Measurements from ENCODE around the gene SRRM3. TPM values are rescaled to one million over a fixed set of nuclear protein-coding genes. Genes with fewer than 3 reads are reported as not detected.

SRRM3 gene
- total and polyA plus RNA-seq, 3 experiments from 2014 or later, result not detected

DNA sequence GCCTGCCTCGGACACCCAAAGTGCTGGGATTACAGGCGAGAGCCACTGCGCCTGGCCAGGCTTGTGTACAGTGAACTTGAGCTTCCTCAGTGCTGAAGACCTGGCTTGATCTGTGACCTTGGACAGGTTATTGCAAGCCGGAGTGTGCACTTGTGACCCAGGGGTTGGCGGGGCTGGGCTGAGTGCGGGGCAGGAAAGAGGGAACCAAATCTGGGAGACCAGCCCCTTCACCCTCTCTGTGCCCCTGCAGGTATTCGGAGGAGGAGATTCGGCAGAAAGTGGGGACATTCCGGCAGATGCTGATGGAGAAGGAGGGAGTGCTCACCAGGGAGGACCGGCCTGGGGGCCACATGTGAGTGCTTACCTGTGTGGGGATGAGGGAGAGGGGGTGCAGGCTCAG lies 46.2 kb downstream of the SRRM3 start:
- Mint-ChIP-seq H3K4me3 (no peak overlapping the region), H3K27me3 (peaks cover 6 to 23% of the 10 kb centered on the region in 2 donors), H3K9me3 (no peaks in the 10 kb centered on the region), H3K4me1 (no peaks in the 10 kb centered on the region), H3K36me3 (no peaks in the 10 kb centered on the region), H3K27ac (no peak overlapping the region)
- ChIA-PET CTCF (no interaction called here), POLR2A (no interaction called here)
- no peak for DNase-seq
- no peaks in the 10 kb centered on the region for H3K4me1 ChIP-seq (ENCODE audit: insufficient read depth, low read length)
- no peaks in the 10 kb centered on the region for H3K9me3 ChIP-seq (ENCODE audit: low read length)
- no peaks in the 10 kb centered on the region for H3K27me3 ChIP-seq (ENCODE audit: insufficient read depth, low read length, poor library complexity, severe bottlenecking)
- no peak overlapping the region for H3K27ac ChIP-seq (ENCODE audit: low read depth, low read length)
- H3K4me3 ChIP-seq (ENCODE audit: low read length), result no peak overlapping the region
- no peaks in the 10 kb centered on the region for H3K36me3 ChIP-seq (ENCODE audit: insufficient read depth, low read length)

DNA sequence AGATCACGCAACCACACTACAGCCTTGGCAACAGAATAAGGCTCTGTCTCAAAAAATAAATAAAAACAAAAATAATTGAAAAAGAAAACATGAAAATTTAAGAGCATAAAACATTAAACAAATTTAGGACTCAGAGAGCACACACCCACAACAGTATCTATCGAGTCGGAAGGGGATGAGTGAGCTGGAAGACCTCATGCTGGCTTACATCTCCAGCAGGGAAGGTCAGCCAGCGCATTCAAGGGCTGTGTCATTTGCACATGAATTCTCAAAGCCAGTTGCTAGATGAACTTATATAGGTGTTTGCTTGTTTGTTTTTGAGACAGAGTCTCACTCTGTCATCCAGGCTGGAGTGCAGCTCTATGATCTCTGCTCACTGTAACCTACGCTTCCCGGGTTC lies 50.3 kb downstream of the SRRM3 start:
- POLR2A ChIA-PET, result no interaction called here
- Histone ChIP-seq H3K4me1 (ENCODE audit: insufficient read depth, low read length) (no peaks in the 10 kb centered on the region), H3K27me3 (ENCODE audit: insufficient read depth, low read length, poor library complexity, severe bottlenecking) (no peaks in the 10 kb centered on the region), H3K36me3 (ENCODE audit: insufficient read depth, low read length) (no peaks in the 10 kb centered on the region), H3K4me3 (ENCODE audit: low read length) (no peak overlapping the region), H3K27ac (ENCODE audit: low read depth, low read length) (no peak overlapping the region), H3K9me3 (ENCODE audit: low read length) (no peaks in the 10 kb centered on the region)
- Mint-ChIP-seq H3K36me3 (no peaks in the 10 kb centered on the region), H3K9me3 (peaks cover 0 to 3% (median 0%) of the 10 kb centered on the region in 5 donors), H3K27me3 (peaks cover 6 to 22% of the 10 kb centered on the region in 2 donors), H3K4me1 (no peaks in the 10 kb centered on the region), H3K4me3 (no peak overlapping the region), H3K27ac (no peak overlapping the region)
- CTCF ChIA-PET, result interaction anchor here (1.3 kb wide), 1 partner anchor 61 kb away, joined by 3 read pairs; no protein-coding TSS in a partner anchor
- no peak for DNase-seq

DNA sequence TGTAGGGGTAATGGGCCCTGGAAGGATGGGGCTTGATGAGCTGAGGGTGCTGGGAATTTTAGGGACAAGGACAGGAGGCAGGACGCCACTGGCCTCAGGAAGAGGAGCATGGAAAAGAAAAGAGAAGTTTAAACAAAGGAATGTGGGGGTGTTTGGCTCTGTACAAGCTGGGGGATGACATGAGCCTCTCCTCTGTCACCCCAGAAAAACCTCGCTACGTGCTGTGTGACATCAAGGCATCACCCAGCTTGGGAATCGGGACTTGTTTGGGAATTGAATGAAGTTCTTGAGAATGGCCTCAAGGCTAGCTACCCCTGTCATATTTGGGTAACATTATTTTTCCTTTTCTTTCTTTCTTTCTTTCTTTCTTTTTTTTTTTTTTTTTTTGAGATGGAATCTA lies 53.1 kb downstream of the SRRM3 start:
- ChIA-PET CTCF (no interaction called here), POLR2A (interaction anchor here (0.6 kb wide), 2 partner anchors 56 to 68 kb away, joined by 3 to 5 read pairs; no protein-coding TSS in a partner anchor)
- no peaks in the 10 kb centered on the region for H3K4me1 ChIP-seq (ENCODE audit: insufficient read depth, low read length)
- H3K9me3 ChIP-seq (ENCODE audit: low read length), result no peaks in the 10 kb centered on the region
- H3K27ac Mint-ChIP-seq, result no peak overlapping the region
- no peaks in the 10 kb centered on the region for H3K36me3 Mint-ChIP-seq
- H3K4me3 Mint-ChIP-seq, result no peak overlapping the region
- peaks cover 9 to 28% of the 10 kb centered on the region in 2 donors for H3K27me3 Mint-ChIP-seq
- peaks cover 4% of the 10 kb centered on the region for H3K27me3 ChIP-seq (ENCODE audit: insufficient read depth, low read length, poor library complexity, severe bottlenecking)
- no peak for DNase-seq
- H3K27ac ChIP-seq (ENCODE audit: low read depth, low read length), result no peak overlapping the region
- no peaks in the 10 kb centered on the region for H3K36me3 ChIP-seq (ENCODE audit: insufficient read depth, low read length)
- peaks cover 0 to 9% (median 0%) of the 10 kb centered on the region in 3 donors for H3K4me1 Mint-ChIP-seq
- H3K4me3 ChIP-seq (ENCODE audit: low read length), result no peak overlapping the region
- peaks cover 0 to 3% (median 0%) of the 10 kb centered on the region in 5 donors for H3K9me3 Mint-ChIP-seq

DNA sequence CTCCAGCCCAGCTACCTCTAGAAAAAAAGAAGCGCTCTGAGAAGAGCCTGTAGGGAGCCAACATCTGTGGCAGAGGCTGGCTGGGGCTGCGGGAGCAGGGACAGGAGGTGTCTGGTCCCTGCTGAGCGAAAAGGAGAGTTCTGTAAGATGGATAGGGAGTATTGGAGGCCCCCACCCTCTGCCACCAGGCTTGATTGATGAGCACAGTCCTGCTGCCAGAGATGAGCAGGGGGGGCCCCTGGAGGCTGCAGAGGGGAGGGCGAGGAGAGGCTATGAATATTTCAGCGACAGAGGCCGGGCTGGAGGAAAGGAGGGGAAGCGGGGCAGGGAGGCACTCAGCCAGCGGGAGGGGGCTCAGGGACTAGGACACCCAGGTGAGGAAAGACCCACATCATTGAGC lies 56.3 kb downstream of the SRRM3 start:
- H3K36me3 Mint-ChIP-seq, result no peaks in the 10 kb centered on the region
- no peaks in the 10 kb centered on the region for H3K4me1 ChIP-seq (ENCODE audit: insufficient read depth, low read length)
- peaks cover 12 to 36% of the 10 kb centered on the region in 2 donors for H3K27me3 Mint-ChIP-seq
- no peak overlapping the region for H3K4me3 ChIP-seq (ENCODE audit: low read length)
- H3K27me3 ChIP-seq (ENCODE audit: insufficient read depth, low read length, poor library complexity, severe bottlenecking), result peaks cover 4% of the 10 kb centered on the region
- CTCF ChIA-PET, result no interaction called here
- peak in 1 of 5 donors; percentile 1 for DNase-seq
- no peaks in the 10 kb centered on the region for H3K36me3 ChIP-seq (ENCODE audit: insufficient read depth, low read length)
- POLR2A ChIA-PET, result interaction anchor here (0.6 kb wide), 1 partner anchor 1313 kb away, joined by 3 read pairs; no protein-coding TSS in a partner anchor
- no peak overlapping the region for H3K27ac ChIP-seq (ENCODE audit: low read depth, low read length)
- peaks cover 0 to 9% (median 2%) of the 10 kb centered on the region in 3 donors for H3K4me1 Mint-ChIP-seq
- no peaks in the 10 kb centered on the region for H3K9me3 ChIP-seq (ENCODE audit: low read length)
- no peak overlapping the region for H3K27ac Mint-ChIP-seq
- peaks cover 0 to 3% (median 0%) of the 10 kb centered on the region in 5 donors for H3K9me3 Mint-ChIP-seq
- peak overlapping the region in 1 of 7 donors; percentile 8 for H3K4me3 Mint-ChIP-seq

DNA sequence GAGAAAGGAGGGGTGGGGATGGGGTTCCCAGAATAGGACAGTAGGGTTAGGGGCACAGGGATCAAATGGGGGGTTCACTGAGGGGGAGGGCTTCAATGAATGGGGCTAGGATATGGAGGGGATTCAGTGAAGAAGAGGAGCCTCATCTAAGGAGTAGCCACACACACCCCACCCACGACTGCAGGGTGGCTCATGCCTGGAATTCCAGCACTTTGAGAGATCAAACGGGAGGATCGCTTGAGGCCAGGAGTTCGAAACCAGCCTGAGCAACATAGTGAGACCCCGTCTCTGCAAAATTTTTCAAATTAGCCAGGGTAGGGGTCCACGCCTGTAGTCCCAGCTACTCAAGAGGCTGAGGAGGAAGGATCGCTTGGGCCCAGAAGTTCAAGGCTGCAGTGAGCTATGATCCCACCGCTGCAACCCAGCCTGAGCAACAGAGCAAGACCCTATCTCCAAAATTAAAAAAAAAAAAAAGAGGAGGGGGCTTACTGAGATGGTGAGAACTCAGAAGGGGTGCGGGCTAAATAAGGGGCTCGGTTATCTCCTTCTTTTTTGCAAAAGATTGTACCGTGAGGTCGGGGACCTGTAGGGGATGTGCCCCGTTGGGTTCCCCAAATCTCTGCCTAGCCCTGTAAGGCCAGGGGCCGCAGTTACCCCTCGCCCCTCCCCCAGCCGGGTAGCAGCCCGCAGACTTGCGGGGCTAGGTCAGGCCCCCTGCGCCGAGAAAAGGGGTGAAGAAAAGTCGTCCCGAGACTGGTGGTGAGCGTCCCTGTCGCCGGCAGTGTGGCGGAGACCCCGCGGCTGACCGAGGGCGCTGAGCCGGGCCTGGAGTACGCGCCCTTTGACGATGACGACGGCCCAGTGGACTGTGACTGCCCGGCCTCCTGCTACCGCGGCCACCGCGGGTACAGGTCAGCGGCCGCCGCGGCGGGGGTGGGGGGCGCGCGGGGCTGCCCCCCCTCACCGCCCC lies 57.7 kb downstream of the SRRM3 start:
- peaks cover 0 to 3% (median 0%) of the 10 kb centered on the region in 5 donors for H3K9me3 Mint-ChIP-seq
- Histone ChIP-seq H3K4me3 (ENCODE audit: low read length) (no peak overlapping the region), H3K36me3 (ENCODE audit: insufficient read depth, low read length) (no peaks in the 10 kb centered on the region), H3K27ac (ENCODE audit: low read depth, low read length) (no peak overlapping the region), H3K9me3 (ENCODE audit: low read length) (no peaks in the 10 kb centered on the region), H3K27me3 (ENCODE audit: insufficient read depth, low read length, poor library complexity, severe bottlenecking) (peaks cover 4% of the 10 kb centered on the region), H3K4me1 (ENCODE audit: insufficient read depth, low read length) (no peaks in the 10 kb centered on the region)
- peaks cover 0 to 9% (median 2%) of the 10 kb centered on the region in 3 donors for H3K4me1 Mint-ChIP-seq
- H3K4me3 Mint-ChIP-seq, result peak overlapping the region in 4 of 7 donors; percentile 18 to 54 (median 30)
- DNase-seq, result peak in 1 of 5 donors; percentile 41
- CTCF ChIA-PET, result no interaction called here
- peaks cover 15 to 40% of the 10 kb centered on the region in 2 donors for H3K27me3 Mint-ChIP-seq
- no peak overlapping the region for H3K27ac Mint-ChIP-seq
- POLR2A ChIA-PET, result no interaction called here
- H3K36me3 Mint-ChIP-seq, result no peaks in the 10 kb centered on the region

DNA sequence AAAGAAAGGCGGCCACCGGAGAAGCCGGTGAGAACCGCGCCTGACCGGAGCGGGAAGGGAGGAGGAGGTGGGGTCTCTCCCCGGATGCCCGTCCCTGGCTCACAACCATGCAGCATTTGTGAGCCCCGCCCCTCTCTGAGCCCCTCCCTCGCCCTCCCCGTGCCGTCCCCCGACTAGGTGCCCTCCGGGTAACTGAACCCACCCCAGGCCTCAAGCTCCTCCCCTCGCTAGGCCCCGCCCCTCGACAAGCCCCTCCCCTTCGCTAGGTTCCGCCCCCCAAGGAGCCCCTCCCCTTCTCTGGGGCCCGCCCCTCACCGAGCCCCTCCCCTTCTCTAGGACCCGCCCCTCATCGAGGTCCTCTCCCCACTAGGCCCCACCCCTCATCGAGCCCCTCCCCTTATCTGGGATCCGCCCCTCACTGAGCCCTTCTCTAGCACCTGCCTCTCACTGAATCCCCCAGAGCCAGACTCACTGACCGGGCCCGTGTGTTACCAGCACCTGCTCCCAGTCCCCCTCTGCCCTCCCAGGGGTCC lies 58.5 kb downstream of the SRRM3 start:
- ChIA-PET CTCF (no interaction called here), POLR2A (no interaction called here)
- Mint-ChIP-seq H3K27ac (no peak overlapping the region), H3K9me3 (peaks cover 0 to 3% (median 0%) of the 10 kb centered on the region in 5 donors), H3K36me3 (no peaks in the 10 kb centered on the region), H3K4me3 (no peak overlapping the region), H3K4me1 (peaks cover 0 to 9% (median 2%) of the 10 kb centered on the region in 3 donors), H3K27me3 (peaks cover 14 to 41% of the 10 kb centered on the region in 2 donors)
- H3K4me1 ChIP-seq (ENCODE audit: insufficient read depth, low read length), result no peaks in the 10 kb centered on the region
- DNase-seq, result peak; percentile 24 to 60 (median 42)
- no peak overlapping the region for H3K27ac ChIP-seq (ENCODE audit: low read depth, low read length)
- H3K9me3 ChIP-seq (ENCODE audit: low read length), result no peaks in the 10 kb centered on the region
- H3K36me3 ChIP-seq (ENCODE audit: insufficient read depth, low read length), result no peaks in the 10 kb centered on the region
- peaks cover 4% of the 10 kb centered on the region for H3K27me3 ChIP-seq (ENCODE audit: insufficient read depth, low read length, poor library complexity, severe bottlenecking)
- H3K4me3 ChIP-seq (ENCODE audit: low read length), result no peak overlapping the region

DNA sequence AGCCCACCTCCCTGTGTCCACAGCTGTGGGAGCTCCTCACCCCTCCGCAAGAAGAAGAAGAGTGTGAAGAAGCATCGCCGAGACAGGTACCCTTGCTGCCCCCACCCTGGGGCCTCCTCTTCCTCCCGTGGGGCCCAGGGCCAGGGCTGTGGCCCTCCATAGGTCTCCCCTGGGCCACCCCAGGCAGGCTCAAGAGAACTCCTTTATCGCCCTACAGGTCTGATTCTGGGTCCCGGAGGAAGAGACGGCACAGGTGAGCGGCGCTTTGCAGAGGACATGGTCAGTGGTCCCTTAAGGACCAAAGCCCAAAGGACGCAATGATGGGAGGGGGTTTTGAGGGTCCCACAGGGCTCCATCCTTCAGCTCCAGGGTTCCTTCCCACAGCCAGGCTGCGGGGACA lies 59.6 kb downstream of the SRRM3 start:
- Histone ChIP-seq H3K27ac (ENCODE audit: low read depth, low read length) (no peak overlapping the region), H3K9me3 (ENCODE audit: low read length) (no peaks in the 10 kb centered on the region), H3K4me3 (ENCODE audit: low read length) (no peak overlapping the region), H3K36me3 (ENCODE audit: insufficient read depth, low read length) (no peaks in the 10 kb centered on the region), H3K27me3 (ENCODE audit: insufficient read depth, low read length, poor library complexity, severe bottlenecking) (peaks cover 4% of the 10 kb centered on the region), H3K4me1 (ENCODE audit: insufficient read depth, low read length) (no peaks in the 10 kb centered on the region)
- CTCF ChIA-PET, result no interaction called here
- peak in 1 of 5 donors; percentile 33 for DNase-seq
- Mint-ChIP-seq H3K36me3 (no peaks in the 10 kb centered on the region), H3K27ac (no peak overlapping the region), H3K4me3 (no peak overlapping the region), H3K9me3 (peaks cover 0 to 3% (median 0%) of the 10 kb centered on the region in 5 donors), H3K27me3 (peaks cover 12 to 40% of the 10 kb centered on the region in 2 donors), H3K4me1 (peaks cover 0 to 9% (median 2%) of the 10 kb centered on the region in 3 donors)
- POLR2A ChIA-PET, result no interaction called here

DNA sequence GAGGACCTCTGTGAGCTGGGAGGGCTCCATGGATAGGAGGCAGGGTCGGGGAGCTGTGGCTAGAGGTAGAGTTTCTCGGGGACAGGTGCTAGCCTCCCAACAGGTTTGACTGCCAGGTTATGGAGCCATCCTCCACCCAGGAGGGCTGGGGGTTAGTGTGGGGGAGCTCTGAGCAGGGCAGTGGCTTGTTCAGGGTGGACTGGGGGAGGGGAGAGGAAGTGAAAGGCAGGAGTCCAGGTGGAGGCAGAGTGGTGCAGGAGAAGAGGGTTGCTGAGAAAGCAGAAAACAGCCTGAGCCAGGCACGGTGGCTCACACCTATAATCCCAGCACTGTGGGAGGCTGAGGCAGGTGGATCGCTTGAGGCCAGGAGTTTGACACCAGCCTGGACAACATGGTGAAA lies 60.2 kb downstream of the SRRM3 start:
- Histone ChIP-seq H3K27ac (ENCODE audit: low read depth, low read length) (no peak overlapping the region), H3K36me3 (ENCODE audit: insufficient read depth, low read length) (no peaks in the 10 kb centered on the region), H3K9me3 (ENCODE audit: low read length) (no peaks in the 10 kb centered on the region), H3K4me1 (ENCODE audit: insufficient read depth, low read length) (no peaks in the 10 kb centered on the region), H3K27me3 (ENCODE audit: insufficient read depth, low read length, poor library complexity, severe bottlenecking) (peaks cover 8% of the 10 kb centered on the region), H3K4me3 (ENCODE audit: low read length) (no peak overlapping the region)
- Mint-ChIP-seq H3K4me3 (no peak overlapping the region), H3K27me3 (peaks cover 16 to 40% of the 10 kb centered on the region in 2 donors), H3K9me3 (peaks cover 0 to 3% (median 0%) of the 10 kb centered on the region in 5 donors), H3K36me3 (no peaks in the 10 kb centered on the region), H3K4me1 (peaks cover 0 to 10% (median 5%) of the 10 kb centered on the region in 3 donors), H3K27ac (no peak overlapping the region)
- ChIA-PET CTCF (interaction anchor here (0.8 to 1.3 kb wide), 2 partner anchors 13 to 30 kb away, joined by 3 to 5 read pairs; no protein-coding TSS in a partner anchor), POLR2A (no interaction called here)
- DNase-seq, result peak in 1 of 5 donors; percentile 44
